ENCODE measurements around the gene HIGD1B. TPM values are rescaled to one million over a fixed set of nuclear protein-coding genes. Genes with fewer than 3 reads are reported as not detected.

HIGD1B gene
- polyA plus RNA-seq, 5 donors, result 13.0 to 21.7 (median 17.7) TPM

- peak in 1 of 2 donors; percentile 30 for DNase-seq
Observed at GRCh38 chr17:44830359-44831288, 17.1 kb upstream of the HIGD1B start.

GRCh38 chr17:44831371-44831770 lies 16.3 kb upstream of the HIGD1B start:
- no peak for DNase-seq

GRCh38 chr17:44832805-44833204 lies 14.9 kb upstream of the HIGD1B start:
- DNase-seq, result no peak

- no peak for DNase-seq
Observed at GRCh38 chr17:44837196-44837595, 10.5 kb upstream of the HIGD1B start.

GRCh38 chr17:44840274-44840673 lies 7.4 kb upstream of the HIGD1B start:
- no peak for DNase-seq

GRCh38 chr17:44840936-44841335 lies 6.7 kb upstream of the HIGD1B start:
- DNase-seq, result no peak

GRCh38 chr17:44842748-44843147 lies 4.9 kb upstream of the HIGD1B start:
- peak; percentile 38 to 46 for DNase-seq

GRCh38 chr17:44844390-44844830 lies 3.3 kb upstream of the HIGD1B start:
- DNase-seq, result no peak

GRCh38 chr17:44846206-44846605 lies 1.5 kb upstream of the HIGD1B start:
- DNase-seq, result no peak

- no peak for DNase-seq
Observed at GRCh38 chr17:44848257-44848795, 643 bp downstream of the HIGD1B start.

- DNase-seq, result no peak
Observed at GRCh38 chr17:44848961-44849489, 1.3 kb downstream of the HIGD1B start.

GRCh38 chr17:44850025-44850424 lies 2.3 kb downstream of the HIGD1B start:
- DNase-seq, result no peak

- no peak for DNase-seq
Observed at GRCh38 chr17:44850612-44851011, 2.9 kb downstream of the HIGD1B start.

GRCh38 chr17:44854192-44854591 lies 6.5 kb downstream of the HIGD1B start:
- no peak for DNase-seq

GRCh38 chr17:44859701-44860100 lies 12.0 kb downstream of the HIGD1B start:
- DNase-seq, result no peak

GRCh38 chr17:44862278-44862914 lies 14.7 kb downstream of the HIGD1B start:
- DNase-seq, result no peak

GRCh38 chr17:44863061-44863918 lies 15.6 kb downstream of the HIGD1B start:
- DNase-seq, result no peak

GRCh38 chr17:44864831-44865230 lies 17.1 kb downstream of the HIGD1B start:
- no peak for DNase-seq

GRCh38 chr17:44865231-44865660 lies 17.6 kb downstream of the HIGD1B start:
- DNase-seq, result peak; percentile 50 to 68

- DNase-seq, result no peak
Observed at GRCh38 chr17:44865931-44866330, 18.2 kb downstream of the HIGD1B start.

- no peak for DNase-seq
Observed at GRCh38 chr17:44867841-44868240, 20.2 kb downstream of the HIGD1B start.

Data from right lung (tissue), 5 donors.